ENCODE data around the gene ARHGEF28. TPM values are rescaled to one million over a fixed set of nuclear protein-coding genes. Genes with fewer than 3 reads are reported as not detected.

Gene ARHGEF28
- total and polyA plus RNA-seq, 2 donors: 7.3 to 7.4 TPM

- H3K4me3 ChIP-seq (ENCODE audit: low read length in 2 of 2): no peak overlapping the region
- WGBS: 92% methylated on average over 2 of the region's 2 CpGs
- H3K36me3 ChIP-seq (ENCODE audit: control insufficient read depth in 2 of 2, insufficient read depth in 2 of 2, low read length in 1 of 2): no peaks in the 10 kb centered on the region
- no peak overlapping the region for H3K27ac ChIP-seq (ENCODE audit: low read depth in 1 of 2, low read length in 1 of 2)
- no peaks in the 10 kb centered on the region for H3K9me3 ChIP-seq (ENCODE audit: control insufficient read depth in 2 of 2, insufficient read depth in 1 of 2, low read length in 1 of 2)
- H3K4me1 ChIP-seq (ENCODE audit: control insufficient read depth in 2 of 2, insufficient read depth in 2 of 2, low read length in 2 of 2): no peaks in the 10 kb centered on the region
- H3K27me3 ChIP-seq (ENCODE audit: control insufficient read depth in 2 of 2, insufficient read depth in 1 of 2, low read length in 1 of 2): no peaks in the 10 kb centered on the region
- no peak for DNase-seq (ENCODE audit: low read depth in 6 of 9, low spot score in 9 of 9)
These were observed 48.6 kb downstream of the ARHGEF28 start for GRCh38 chr5:73674669-73675004.

GRCh38 chr5:73678322-73678740, 52.3 kb downstream of the ARHGEF28 start:
- DNase-seq (ENCODE audit: low read depth in 6 of 9, low spot score in 9 of 9): no peak
- Histone ChIP-seq H3K27me3 (ENCODE audit: control insufficient read depth in 2 of 2, insufficient read depth in 1 of 2, low read length in 1 of 2) (no peaks in the 10 kb centered on the region), H3K4me1 (ENCODE audit: control insufficient read depth in 2 of 2, insufficient read depth in 2 of 2, low read length in 2 of 2) (no peaks in the 10 kb centered on the region), H3K4me3 (ENCODE audit: low read length in 2 of 2) (no peak overlapping the region), H3K36me3 (ENCODE audit: control insufficient read depth in 2 of 2, insufficient read depth in 2 of 2, low read length in 1 of 2) (no peaks in the 10 kb centered on the region), H3K27ac (ENCODE audit: low read depth in 1 of 2, low read length in 1 of 2) (no peak overlapping the region), H3K9me3 (ENCODE audit: control insufficient read depth in 2 of 2, insufficient read depth in 1 of 2, low read length in 1 of 2) (no peaks in the 10 kb centered on the region)
- over 99% methylated on average over 4 of the region's 4 CpGs for WGBS

GRCh38 chr5:73678807-73679206, 52.8 kb downstream of the ARHGEF28 start:
- Histone ChIP-seq H3K36me3 (ENCODE audit: control insufficient read depth in 2 of 2, insufficient read depth in 2 of 2, low read length in 1 of 2) (no peaks in the 10 kb centered on the region), H3K9me3 (ENCODE audit: control insufficient read depth in 2 of 2, insufficient read depth in 1 of 2, low read length in 1 of 2) (no peaks in the 10 kb centered on the region), H3K27me3 (ENCODE audit: control insufficient read depth in 2 of 2, insufficient read depth in 1 of 2, low read length in 1 of 2) (no peaks in the 10 kb centered on the region), H3K4me3 (ENCODE audit: low read length in 2 of 2) (no peak overlapping the region), H3K4me1 (ENCODE audit: control insufficient read depth in 2 of 2, insufficient read depth in 2 of 2, low read length in 2 of 2) (no peaks in the 10 kb centered on the region), H3K27ac (ENCODE audit: low read depth in 1 of 2, low read length in 1 of 2) (no peak overlapping the region)
- 98% methylated on average over 3 of the region's 3 CpGs for WGBS
- DNase-seq (ENCODE audit: low read depth in 6 of 9, low spot score in 9 of 9): no peak

- Histone ChIP-seq H3K4me3 (ENCODE audit: low read length in 2 of 2) (no peak overlapping the region), H3K27me3 (ENCODE audit: control insufficient read depth in 2 of 2, insufficient read depth in 1 of 2, low read length in 1 of 2) (no peaks in the 10 kb centered on the region), H3K9me3 (ENCODE audit: control insufficient read depth in 2 of 2, insufficient read depth in 1 of 2, low read length in 1 of 2) (no peaks in the 10 kb centered on the region), H3K27ac (ENCODE audit: low read depth in 1 of 2, low read length in 1 of 2) (no peak overlapping the region), H3K36me3 (ENCODE audit: control insufficient read depth in 2 of 2, insufficient read depth in 2 of 2, low read length in 1 of 2) (no peaks in the 10 kb centered on the region), H3K4me1 (ENCODE audit: control insufficient read depth in 2 of 2, insufficient read depth in 2 of 2, low read length in 2 of 2) (no peaks in the 10 kb centered on the region)
- WGBS: 97% methylated on average over 1 of the region's 1 CpG
- no peak for DNase-seq (ENCODE audit: low read depth in 6 of 9, low spot score in 9 of 9)
These were observed 56.2 kb downstream of the ARHGEF28 start for GRCh38 chr5:73682176-73682575.

- H3K4me3 ChIP-seq (ENCODE audit: low read length in 2 of 2): no peak overlapping the region
- no peaks in the 10 kb centered on the region for H3K4me1 ChIP-seq (ENCODE audit: control insufficient read depth in 2 of 2, insufficient read depth in 2 of 2, low read length in 2 of 2)
- H3K9me3 ChIP-seq (ENCODE audit: control insufficient read depth in 2 of 2, insufficient read depth in 1 of 2, low read length in 1 of 2): no peaks in the 10 kb centered on the region
- H3K36me3 ChIP-seq (ENCODE audit: control insufficient read depth in 2 of 2, insufficient read depth in 2 of 2, low read length in 1 of 2): no peaks in the 10 kb centered on the region
- 84% methylated on average over 7 of the region's 7 CpGs for WGBS
- H3K27me3 ChIP-seq (ENCODE audit: control insufficient read depth in 2 of 2, insufficient read depth in 1 of 2, low read length in 1 of 2): no peaks in the 10 kb centered on the region
- no peak for DNase-seq (ENCODE audit: low read depth in 6 of 9, low spot score in 9 of 9)
- no peak overlapping the region for H3K27ac ChIP-seq (ENCODE audit: low read depth in 1 of 2, low read length in 1 of 2)
These were observed 58.7 kb downstream of the ARHGEF28 start for GRCh38 chr5:73684691-73685090.

- no peak for DNase-seq (ENCODE audit: low read depth in 6 of 9, low spot score in 9 of 9)
- no peaks in the 10 kb centered on the region for H3K36me3 ChIP-seq (ENCODE audit: control insufficient read depth in 2 of 2, insufficient read depth in 2 of 2, low read length in 1 of 2)
- 91% methylated on average over 1 of the region's 1 CpG for WGBS
- H3K27me3 ChIP-seq (ENCODE audit: control insufficient read depth in 2 of 2, insufficient read depth in 1 of 2, low read length in 1 of 2): no peaks in the 10 kb centered on the region
- no peak overlapping the region for H3K4me3 ChIP-seq (ENCODE audit: low read length in 2 of 2)
- H3K9me3 ChIP-seq (ENCODE audit: control insufficient read depth in 2 of 2, insufficient read depth in 1 of 2, low read length in 1 of 2): no peaks in the 10 kb centered on the region
- no peaks in the 10 kb centered on the region for H3K4me1 ChIP-seq (ENCODE audit: control insufficient read depth in 2 of 2, insufficient read depth in 2 of 2, low read length in 2 of 2)
- no peak overlapping the region for H3K27ac ChIP-seq (ENCODE audit: low read depth in 1 of 2, low read length in 1 of 2)
These were observed 60.9 kb downstream of the ARHGEF28 start for GRCh38 chr5:73686912-73687311.

GRCh38 chr5:73687357-73687756, 61.4 kb downstream of the ARHGEF28 start:
- Histone ChIP-seq H3K27me3 (ENCODE audit: control insufficient read depth in 2 of 2, insufficient read depth in 1 of 2, low read length in 1 of 2) (no peaks in the 10 kb centered on the region), H3K27ac (ENCODE audit: low read depth in 1 of 2, low read length in 1 of 2) (no peak overlapping the region), H3K36me3 (ENCODE audit: control insufficient read depth in 2 of 2, insufficient read depth in 2 of 2, low read length in 1 of 2) (no peaks in the 10 kb centered on the region), H3K4me1 (ENCODE audit: control insufficient read depth in 2 of 2, insufficient read depth in 2 of 2, low read length in 2 of 2) (no peaks in the 10 kb centered on the region), H3K9me3 (ENCODE audit: control insufficient read depth in 2 of 2, insufficient read depth in 1 of 2, low read length in 1 of 2) (no peaks in the 10 kb centered on the region), H3K4me3 (ENCODE audit: low read length in 2 of 2) (no peak overlapping the region)
- no peak for DNase-seq (ENCODE audit: low read depth in 6 of 9, low spot score in 9 of 9)
- 96% methylated on average over 1 of the region's 1 CpG for WGBS

GRCh38 chr5:73690015-73690414, 64.0 kb downstream of the ARHGEF28 start:
- no peaks in the 10 kb centered on the region for H3K4me1 ChIP-seq (ENCODE audit: control insufficient read depth in 2 of 2, insufficient read depth in 2 of 2, low read length in 2 of 2)
- H3K9me3 ChIP-seq (ENCODE audit: control insufficient read depth in 2 of 2, insufficient read depth in 1 of 2, low read length in 1 of 2): no peaks in the 10 kb centered on the region
- H3K27me3 ChIP-seq (ENCODE audit: control insufficient read depth in 2 of 2, insufficient read depth in 1 of 2, low read length in 1 of 2): no peaks in the 10 kb centered on the region
- WGBS: 83% methylated on average over 3 of the region's 3 CpGs
- H3K36me3 ChIP-seq (ENCODE audit: control insufficient read depth in 2 of 2, insufficient read depth in 2 of 2, low read length in 1 of 2): no peaks in the 10 kb centered on the region
- H3K27ac ChIP-seq (ENCODE audit: low read depth in 1 of 2, low read length in 1 of 2): no peak overlapping the region
- no peak overlapping the region for H3K4me3 ChIP-seq (ENCODE audit: low read length in 2 of 2)
- DNase-seq (ENCODE audit: low read depth in 6 of 9, low spot score in 9 of 9): no peak

- no peaks in the 10 kb centered on the region for H3K9me3 ChIP-seq (ENCODE audit: control insufficient read depth in 2 of 2, insufficient read depth in 1 of 2, low read length in 1 of 2)
- no peak overlapping the region for H3K4me3 ChIP-seq (ENCODE audit: low read length in 2 of 2)
- H3K36me3 ChIP-seq (ENCODE audit: control insufficient read depth in 2 of 2, insufficient read depth in 2 of 2, low read length in 1 of 2): no peaks in the 10 kb centered on the region
- DNase-seq (ENCODE audit: low read depth in 6 of 9, low spot score in 9 of 9): no peak
- WGBS: 77% methylated on average over 3 of the region's 3 CpGs
- H3K27me3 ChIP-seq (ENCODE audit: control insufficient read depth in 2 of 2, insufficient read depth in 1 of 2, low read length in 1 of 2): no peaks in the 10 kb centered on the region
- no peak overlapping the region for H3K27ac ChIP-seq (ENCODE audit: low read depth in 1 of 2, low read length in 1 of 2)
- H3K4me1 ChIP-seq (ENCODE audit: control insufficient read depth in 2 of 2, insufficient read depth in 2 of 2, low read length in 2 of 2): no peaks in the 10 kb centered on the region
These were observed 65.5 kb downstream of the ARHGEF28 start for GRCh38 chr5:73691302-73692080.
